ENCODE results near the gene FOXC1. TPM values are rescaled to one million over a fixed set of nuclear protein-coding genes. Genes with fewer than 3 reads are reported as not detected.

FOXC1 gene
- polyA plus RNA-seq, 2 of the 4 experiments (the other 2 are of a cell fraction): 3.4 to 4.7 TPM

DNA sequence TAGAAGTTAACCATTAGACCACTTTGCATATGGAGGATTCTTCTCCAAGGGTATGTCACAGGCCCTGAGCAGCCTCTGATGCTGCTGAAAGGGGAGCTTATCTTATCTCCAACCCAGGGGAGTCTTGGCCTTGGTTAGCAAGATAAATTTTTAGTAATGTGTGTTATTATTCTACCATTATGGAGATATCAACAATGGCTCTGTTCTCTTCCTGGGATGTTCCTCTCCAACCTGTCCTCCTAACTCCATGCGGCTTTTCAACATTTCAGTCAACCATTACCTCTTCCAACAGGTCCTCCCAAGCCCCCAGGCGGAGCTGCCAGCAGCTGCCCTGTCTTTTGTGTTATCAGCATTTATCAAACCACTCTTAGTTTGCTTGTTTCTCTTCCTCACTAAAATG is 48.4 kb upstream of the FOXC1 start (continued):
- TF ChIP-seq, protein P1, sequence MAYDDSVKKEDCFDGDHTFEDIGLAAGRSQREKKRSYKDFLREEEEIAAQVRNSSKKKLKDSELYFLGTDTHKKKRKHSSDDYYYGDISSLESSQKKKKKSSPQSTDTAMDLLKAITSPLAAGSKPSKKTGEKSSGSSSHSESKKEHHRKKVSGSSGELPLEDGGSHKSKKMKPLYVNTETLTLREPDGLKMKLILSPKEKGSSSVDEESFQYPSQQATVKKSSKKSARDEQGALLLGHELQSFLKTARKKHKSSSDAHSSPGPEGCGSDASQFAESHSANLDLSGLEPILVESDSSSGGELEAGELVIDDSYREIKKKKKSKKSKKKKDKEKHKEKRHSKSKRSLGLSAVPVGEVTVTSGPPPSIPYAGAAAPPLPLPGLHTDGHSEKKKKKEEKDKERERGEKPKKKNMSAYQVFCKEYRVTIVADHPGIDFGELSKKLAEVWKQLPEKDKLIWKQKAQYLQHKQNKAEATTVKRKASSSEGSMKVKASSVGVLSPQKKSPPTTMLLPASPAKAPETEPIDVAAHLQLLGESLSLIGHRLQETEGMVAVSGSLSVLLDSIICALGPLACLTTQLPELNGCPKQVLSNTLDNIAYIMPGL (CRISPR knock-in tag; IDR thresholded peaks at IDR 0.05; ENCODE audit: borderline replicate concordance): no peak
- TF ChIP-seq RFX5 (IDR thresholded peaks at IDR 0.05) (no peak), NFE2L2 (conservative IDR thresholded peaks at IDR 0.05; ENCODE audit: low read length) (no peak), NR3C1 (IDR thresholded peaks at IDR 0.05) (no peak), RARB (CRISPR knock-in tag; IDR thresholded peaks at IDR 0.05) (no peak), RAD21 (conservative IDR thresholded peaks at IDR 0.05 in 1 of 2, IDR thresholded peaks at IDR 0.05 in 1 of 2) (no peak), ZNF302 (CRISPR knock-in tag; IDR thresholded peaks at IDR 0.05) (no peak)
- TF ChIP-seq, protein P2, sequence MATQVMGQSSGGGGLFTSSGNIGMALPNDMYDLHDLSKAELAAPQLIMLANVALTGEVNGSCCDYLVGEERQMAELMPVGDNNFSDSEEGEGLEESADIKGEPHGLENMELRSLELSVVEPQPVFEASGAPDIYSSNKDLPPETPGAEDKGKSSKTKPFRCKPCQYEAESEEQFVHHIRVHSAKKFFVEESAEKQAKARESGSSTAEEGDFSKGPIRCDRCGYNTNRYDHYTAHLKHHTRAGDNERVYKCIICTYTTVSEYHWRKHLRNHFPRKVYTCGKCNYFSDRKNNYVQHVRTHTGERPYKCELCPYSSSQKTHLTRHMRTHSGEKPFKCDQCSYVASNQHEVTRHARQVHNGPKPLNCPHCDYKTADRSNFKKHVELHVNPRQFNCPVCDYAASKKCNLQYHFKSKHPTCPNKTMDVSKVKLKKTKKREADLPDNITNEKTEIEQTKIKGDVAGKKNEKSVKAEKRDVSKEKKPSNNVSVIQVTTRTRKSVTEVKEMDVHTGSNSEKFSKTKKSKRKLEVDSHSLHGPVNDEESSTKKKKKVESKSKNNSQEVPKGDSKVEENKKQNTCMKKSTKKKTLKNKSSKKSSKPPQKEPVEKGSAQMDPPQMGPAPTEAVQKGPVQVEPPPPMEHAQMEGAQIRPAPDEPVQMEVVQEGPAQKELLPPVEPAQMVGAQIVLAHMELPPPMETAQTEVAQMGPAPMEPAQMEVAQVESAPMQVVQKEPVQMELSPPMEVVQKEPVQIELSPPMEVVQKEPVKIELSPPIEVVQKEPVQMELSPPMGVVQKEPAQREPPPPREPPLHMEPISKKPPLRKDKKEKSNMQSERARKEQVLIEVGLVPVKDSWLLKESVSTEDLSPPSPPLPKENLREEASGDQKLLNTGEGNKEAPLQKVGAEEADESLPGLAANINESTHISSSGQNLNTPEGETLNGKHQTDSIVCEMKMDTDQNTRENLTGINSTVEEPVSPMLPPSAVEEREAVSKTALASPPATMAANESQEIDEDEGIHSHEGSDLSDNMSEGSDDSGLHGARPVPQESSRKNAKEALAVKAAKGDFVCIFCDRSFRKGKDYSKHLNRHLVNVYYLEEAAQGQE (IDR thresholded peaks at IDR 0.05): no peak

DNA sequence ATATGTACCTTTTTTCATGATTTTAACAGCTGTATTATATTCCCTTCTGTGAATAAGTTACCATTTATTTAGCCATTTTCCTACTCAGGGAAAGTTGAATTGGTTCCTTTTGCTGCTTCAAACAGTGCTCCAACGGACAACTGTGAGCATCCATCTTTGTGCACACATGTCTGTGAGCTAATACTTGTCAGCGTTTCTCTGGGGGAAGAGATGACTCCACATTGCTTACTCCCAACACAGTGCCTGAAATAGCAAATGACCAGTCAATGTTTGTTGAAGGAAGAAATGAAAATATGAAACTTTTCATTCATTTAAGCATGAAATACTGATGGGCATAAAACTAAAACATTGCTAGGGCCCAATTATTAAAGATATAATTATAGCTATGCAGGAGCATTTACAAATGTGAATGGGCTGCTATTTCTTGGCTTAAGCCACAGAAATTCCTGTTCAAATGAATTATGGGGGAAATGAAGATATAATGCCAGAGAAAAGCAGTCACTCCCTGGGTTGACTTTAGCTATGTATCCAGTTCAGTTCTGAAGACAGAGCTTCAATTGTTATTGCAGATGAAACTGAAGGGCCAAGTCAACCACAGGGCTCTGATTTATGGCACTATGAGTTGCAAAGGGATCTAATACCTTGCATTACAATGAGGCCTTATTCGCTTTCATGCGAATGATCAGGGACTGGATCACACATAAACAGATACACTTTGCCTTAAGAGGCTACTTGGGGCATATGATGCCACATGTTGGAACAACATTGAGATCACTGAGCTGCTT is 47.4 kb upstream of the FOXC1 start:
- ATAC-seq: no peak
- POLR2A ChIA-PET: no interaction called here
- no peak overlapping the region for H3K4me3 ChIP-seq
- TF ChIP-seq HDAC2 (IDR thresholded peaks at IDR 0.05) (no peak), GATA3 (IDR thresholded peaks at IDR 0.05; ENCODE audit: borderline replicate concordance) (no peak), POLR2A (IDR thresholded peaks at IDR 0.05; ENCODE audit: low read length) (no peak), TP53 (CRISPR knock-in tag; IDR thresholded peaks at IDR 0.05) (no peak), ZSCAN20 (CRISPR knock-in tag; IDR thresholded peaks at IDR 0.05) (no peak), JUNB (IDR thresholded peaks at IDR 0.05) (no peak), KDM5A (IDR thresholded peaks at IDR 0.05) (no peak), CHD2 (IDR thresholded peaks at IDR 0.05; ENCODE audit: low read length, partially characterized antibody) (no peak), JUN (IDR thresholded peaks at IDR 0.05) (no peak), HEYL (CRISPR knock-in tag; IDR thresholded peaks at IDR 0.05) (no peak), FOSL2 (IDR thresholded peaks at IDR 0.05) (no peak), FOSL2 (CRISPR knock-in tag; IDR thresholded peaks at IDR 0.05) (no peak), FOSB (CRISPR knock-in tag; IDR thresholded peaks at IDR 0.05) (no peak), HOXB5 (CRISPR knock-in tag; IDR thresholded peaks at IDR 0.05) (no peak), SREBF2 (IDR thresholded peaks at IDR 0.05) (no peak)
- TF ChIP-seq, protein P2 (IDR thresholded peaks at IDR 0.05): no peak
- no peak overlapping the region for H3K4me2 ChIP-seq
- CTCF ChIA-PET: interaction anchor here (1.0 to 1.4 kb wide), 3 partner anchors 8 to 34 kb away, joined by 4 to 5 read pairs (median 4); no protein-coding TSS in a partner anchor
- H3K4me1 ChIP-seq: no peaks in the 10 kb centered on the region
- DNase-seq (ENCODE audit: low read depth in 1 of 2, low spot score in 1 of 2): no peak
- WGBS (ENCODE audit: missing lambda C conversion rate): 54% methylated on average over 4 of the region's 4 CpGs
- H3K9me3 ChIP-seq: no peaks in the 10 kb centered on the region
- H3K27ac ChIP-seq: no peak overlapping the region
- no peak for FAIRE-seq
